Head of caudate nucleus (tissue), 42 donors: ENCODE results near the gene ATP8A1.

Experiments used
- DNase-seq, 42 donors: peaks; one replicate each; pipeline versions ENCODE4 v3.0.0 to v3.0.0-alpha.2; 2020 to 2021; ENCODE audit warnings: mixed read lengths in 7 of 42
- intact Hi-C: fragments of 100-400 bp; cut with DNase I; formaldehyde crosslinking; loops from one replicate; pipeline ENCODE4 v1.15.0; 2022

The ATP8A1 gene

GRCh38 chr4:42543126-42543525 is 113.8 kb downstream of the ATP8A1 start:
- no peak for DNase-seq
- intact Hi-C loops = no loop called here

GRCh38 chr4:42541647-42542046 is 115.3 kb downstream of the ATP8A1 start:
- no peak for DNase-seq
- intact Hi-C loops = no loop called here

GRCh38 chr4:42533042-42533441 is 123.9 kb downstream of the ATP8A1 start:
- DNase-seq = no peak
- intact Hi-C loops = no loop called here

GRCh38 chr4:42531341-42532030 is 125.4 kb downstream of the ATP8A1 start:
- intact Hi-C loops = no loop called here
- DNase-seq = no peak

- intact Hi-C loops = no loop called here
- no peak for DNase-seq
Measured at GRCh38 chr4:42523066-42523718, 133.7 kb downstream of the ATP8A1 start.

GRCh38 chr4:42519803-42520417 is 137.0 kb downstream of the ATP8A1 start:
- DNase-seq = peak in 29 of 42 donors; percentile 7 to 88 (median 60)
- intact Hi-C loops = loop anchor here (5.0 kb wide), 2 partner anchors 148 to 243 kb away; no protein-coding TSS in a partner anchor

- no peak for DNase-seq
- intact Hi-C loops = loop anchor here (5.0 kb wide), 2 partner anchors 143 to 238 kb away; no protein-coding TSS in a partner anchor
Measured at GRCh38 chr4:42515156-42515884, 141.6 kb downstream of the ATP8A1 start.

GRCh38 chr4:42513748-42514492 is 143.0 kb downstream of the ATP8A1 start:
- intact Hi-C loops = no loop called here
- no peak for DNase-seq

GRCh38 chr4:42512226-42512625 is 144.7 kb downstream of the ATP8A1 start:
- intact Hi-C loops = no loop called here
- no peak for DNase-seq

GRCh38 chr4:42510225-42510624 is 146.7 kb downstream of the ATP8A1 start:
- no peak for DNase-seq
- intact Hi-C loops = no loop called here

GRCh38 chr4:42501624-42502401 is 155.1 kb downstream of the ATP8A1 start:
- no peak for DNase-seq
- intact Hi-C loops = no loop called here

- DNase-seq = no peak
- intact Hi-C loops = no loop called here
Measured at GRCh38 chr4:42498040-42498439, 158.9 kb downstream of the ATP8A1 start.

GRCh38 chr4:42497142-42497910 is 159.6 kb downstream of the ATP8A1 start:
- DNase-seq = no peak
- intact Hi-C loops = no loop called here

- intact Hi-C loops = no loop called here
- no peak for DNase-seq
Measured at GRCh38 chr4:42492962-42493361, 163.9 kb downstream of the ATP8A1 start.

GRCh38 chr4:42490015-42490414 is 166.9 kb downstream of the ATP8A1 start:
- intact Hi-C loops = no loop called here
- DNase-seq = no peak

- intact Hi-C loops = no loop called here
- no peak for DNase-seq
Measured at GRCh38 chr4:42489095-42489494, 167.8 kb downstream of the ATP8A1 start.

- DNase-seq = no peak
- intact Hi-C loops = no loop called here
Measured at GRCh38 chr4:42488554-42488953, 168.4 kb downstream of the ATP8A1 start.

GRCh38 chr4:42488114-42488513 is 168.8 kb downstream of the ATP8A1 start:
- intact Hi-C loops = no loop called here
- no peak for DNase-seq
